Fibroblast of mammary gland (primary cell): ENCODE measurements around the gene CASP7.

Experiments used
- DNase-seq: peaks from one replicate; pipeline ENCODE4 v3.0.0-alpha.2; 2010; ENCODE audit warnings: low read depth
- H3K4me3 ChIP-seq: 2 replicates; pipeline ENCODE4 v1.5.1; 2011; ENCODE audit warnings: low read depth, mild to moderate bottlenecking, low read length, moderate library complexity; ENCODE audit not compliant: control insufficient read depth
- TF ChIP-seq, protein P1 (sequence below): conservative IDR thresholded peaks from 2 replicates; pipeline ENCODE4 v1.5.1; 2011; ENCODE audit warnings: low read depth, low read length, inconsistent platforms; ENCODE audit not compliant: control insufficient read depth, insufficient read depth

CASP7 gene

DNA sequence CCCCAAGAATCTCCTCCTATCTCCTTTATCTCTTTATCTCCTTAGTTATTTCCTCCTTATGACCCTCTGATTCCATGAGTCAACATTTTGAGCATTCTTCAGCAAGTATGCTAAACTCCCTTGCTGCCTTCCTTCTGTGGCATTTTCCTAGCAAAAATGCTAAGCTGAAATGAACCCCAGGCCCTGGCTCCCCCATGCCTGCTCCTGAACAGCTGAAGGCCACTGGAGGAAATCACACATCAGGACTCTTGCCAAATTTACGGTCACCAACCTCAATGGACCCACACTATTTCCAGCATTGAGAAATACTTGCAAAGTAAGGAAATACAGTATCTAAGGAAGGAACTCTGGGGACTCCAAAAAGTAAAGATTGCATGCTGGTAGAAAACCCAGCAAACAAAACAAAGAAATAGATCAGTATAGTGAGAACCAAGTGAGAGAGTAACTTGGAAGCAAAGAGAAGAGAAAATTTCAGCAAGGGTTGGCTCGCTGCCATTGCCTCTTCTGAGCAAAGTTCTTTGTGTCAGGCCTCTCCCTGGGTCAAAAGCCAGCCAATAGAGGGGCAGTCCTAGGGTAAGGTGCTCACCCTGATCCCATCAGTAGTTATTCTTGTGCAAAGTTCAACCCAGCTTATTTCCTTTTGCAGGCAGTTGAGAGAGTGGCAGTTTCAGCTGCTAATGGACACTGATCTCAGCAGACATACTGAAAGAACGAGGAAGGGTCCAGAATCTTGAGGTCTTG is 66.7 kb downstream of the CASP7 start:
- H3K4me3 ChIP-seq = no peak overlapping the region
- no peak for DNase-seq
- TF ChIP-seq, protein P1, sequence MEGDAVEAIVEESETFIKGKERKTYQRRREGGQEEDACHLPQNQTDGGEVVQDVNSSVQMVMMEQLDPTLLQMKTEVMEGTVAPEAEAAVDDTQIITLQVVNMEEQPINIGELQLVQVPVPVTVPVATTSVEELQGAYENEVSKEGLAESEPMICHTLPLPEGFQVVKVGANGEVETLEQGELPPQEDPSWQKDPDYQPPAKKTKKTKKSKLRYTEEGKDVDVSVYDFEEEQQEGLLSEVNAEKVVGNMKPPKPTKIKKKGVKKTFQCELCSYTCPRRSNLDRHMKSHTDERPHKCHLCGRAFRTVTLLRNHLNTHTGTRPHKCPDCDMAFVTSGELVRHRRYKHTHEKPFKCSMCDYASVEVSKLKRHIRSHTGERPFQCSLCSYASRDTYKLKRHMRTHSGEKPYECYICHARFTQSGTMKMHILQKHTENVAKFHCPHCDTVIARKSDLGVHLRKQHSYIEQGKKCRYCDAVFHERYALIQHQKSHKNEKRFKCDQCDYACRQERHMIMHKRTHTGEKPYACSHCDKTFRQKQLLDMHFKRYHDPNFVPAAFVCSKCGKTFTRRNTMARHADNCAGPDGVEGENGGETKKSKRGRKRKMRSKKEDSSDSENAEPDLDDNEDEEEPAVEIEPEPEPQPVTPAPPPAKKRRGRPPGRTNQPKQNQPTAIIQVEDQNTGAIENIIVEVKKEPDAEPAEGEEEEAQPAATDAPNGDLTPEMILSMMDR = no peak

- H3K4me3 ChIP-seq = no peak within 1 kb of the TSS
- TF ChIP-seq, protein P1 = no peak
- DNase-seq = no peak
Measured at GRCh38 chr10:113751181-113751732, 71.5 kb downstream of the CASP7 start, which contains the start of gene PLEKHS1. Gene PLEKHS1, plus strand, starts transcription at chr10:113751682. Its CDS starts 3,596 bp downstream, at chr10:113755278.

DNA sequence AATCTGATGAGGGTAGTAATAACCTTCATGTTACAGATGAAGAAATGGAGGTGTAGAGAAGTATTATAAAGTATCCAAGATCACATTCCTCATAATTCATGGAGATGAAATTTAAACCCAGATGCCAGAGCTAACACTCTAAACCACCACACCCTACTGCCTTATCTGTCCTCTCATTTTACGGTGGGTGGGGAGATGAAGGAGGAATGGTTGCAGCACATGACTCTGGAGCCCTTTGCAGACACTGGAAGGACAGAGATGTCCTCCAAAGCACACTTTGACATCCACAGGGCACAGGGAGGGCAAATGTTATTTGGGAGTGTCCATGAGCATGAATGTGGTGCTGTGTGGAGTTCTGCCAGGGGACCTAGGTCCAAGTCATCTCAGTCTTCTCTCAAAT is 72.8 kb downstream of the CASP7 start:
- no peak overlapping the region for H3K4me3 ChIP-seq
- no peak for DNase-seq
- TF ChIP-seq, protein P1 = no peak

DNA sequence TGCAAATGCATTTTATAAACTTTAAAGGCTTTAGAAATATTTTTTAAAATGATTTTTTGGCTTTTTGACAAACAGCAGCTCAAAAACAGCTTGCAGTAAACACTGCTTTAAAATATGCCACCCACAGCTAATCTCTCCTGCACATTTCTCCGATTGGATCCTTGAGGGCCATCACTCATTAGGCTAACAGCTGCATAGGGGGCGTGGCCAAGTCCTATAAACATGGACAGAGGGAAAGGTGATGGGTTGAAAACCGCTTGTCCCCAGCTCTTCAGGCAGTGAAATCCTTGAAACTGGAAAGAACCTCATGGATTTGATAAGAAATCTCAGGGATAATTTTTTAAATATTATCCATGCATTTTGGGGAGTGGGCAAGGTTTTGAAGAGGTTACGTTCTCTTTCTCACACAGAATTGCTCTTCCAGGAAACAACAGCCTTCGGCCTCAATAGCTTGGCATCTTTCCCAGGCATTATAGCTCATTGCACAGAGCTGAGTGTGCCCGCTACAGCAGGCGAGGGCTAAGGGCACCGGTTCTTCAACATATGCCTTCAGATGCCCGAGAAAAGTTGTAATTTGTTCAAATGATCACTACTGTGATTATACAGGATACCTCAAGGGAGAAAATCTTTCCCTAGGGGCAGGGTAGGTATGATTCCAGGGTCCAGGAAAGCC is 73.4 kb downstream of the CASP7 start:
- TF ChIP-seq, protein P1 = no peak
- DNase-seq = no peak
- H3K4me3 ChIP-seq = no peak overlapping the region

GRCh38 chr10:113754125-113754524 is 74.4 kb downstream of the CASP7 start:
- DNase-seq = no peak
- TF ChIP-seq, protein P1 = no peak
- H3K4me3 ChIP-seq = no peak overlapping the region

DNA sequence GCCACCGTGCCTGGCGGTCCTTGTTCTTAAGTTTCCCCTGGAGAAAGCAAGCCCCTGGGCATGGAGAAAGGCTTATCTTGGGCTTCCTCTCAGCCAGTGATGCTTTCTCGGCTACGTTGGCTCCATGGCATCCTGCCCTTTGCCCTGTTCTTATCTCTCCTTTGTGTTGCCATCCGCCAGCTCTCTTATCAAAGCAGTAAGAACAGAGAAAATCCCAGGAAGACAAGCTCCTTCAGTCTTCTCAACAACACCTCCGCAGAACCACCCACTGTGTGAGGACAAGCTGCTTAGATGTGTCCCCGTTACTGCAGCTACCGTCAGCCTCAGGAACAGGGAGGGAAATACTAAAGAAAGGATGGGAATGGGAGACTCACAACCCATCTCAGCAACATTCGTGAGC is 75.1 kb downstream of the CASP7 start:
- TF ChIP-seq, protein P1 = no peak
- DNase-seq = no peak
- no peak overlapping the region for H3K4me3 ChIP-seq
